ENCODE results near the gene ZMIZ1.

ZMIZ1 gene

DNA sequence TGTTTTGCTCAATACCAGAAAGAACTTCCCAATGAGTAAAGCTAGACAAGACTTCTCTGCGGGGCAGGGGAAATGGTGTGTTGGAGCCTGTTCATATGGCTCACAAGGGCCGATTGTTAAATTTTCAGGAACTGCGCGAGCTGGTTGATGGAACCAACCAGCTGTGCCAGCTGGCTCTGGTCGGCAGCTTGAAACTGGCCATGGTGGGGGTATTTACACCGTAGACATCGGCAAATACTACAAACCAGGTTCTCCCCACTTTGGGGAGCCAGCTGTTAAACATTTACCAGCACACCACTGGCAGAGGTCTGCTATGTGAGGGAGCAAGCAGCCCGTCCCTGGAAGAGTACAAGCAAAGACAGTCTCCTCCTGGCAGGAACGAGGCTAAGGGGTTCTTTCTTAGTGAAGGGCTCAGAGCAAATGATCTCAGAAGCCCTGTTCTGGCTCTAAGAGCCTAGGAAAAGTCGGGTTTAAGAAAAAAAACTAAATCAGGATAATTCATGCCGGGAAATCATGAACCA lies 8.8 kb upstream of the ZMIZ1 start (continued):
- TF ChIP-seq OVOL3 (tag by site-specific recombination; IDR thresholded peaks at IDR 0.05), result no peak

DNA sequence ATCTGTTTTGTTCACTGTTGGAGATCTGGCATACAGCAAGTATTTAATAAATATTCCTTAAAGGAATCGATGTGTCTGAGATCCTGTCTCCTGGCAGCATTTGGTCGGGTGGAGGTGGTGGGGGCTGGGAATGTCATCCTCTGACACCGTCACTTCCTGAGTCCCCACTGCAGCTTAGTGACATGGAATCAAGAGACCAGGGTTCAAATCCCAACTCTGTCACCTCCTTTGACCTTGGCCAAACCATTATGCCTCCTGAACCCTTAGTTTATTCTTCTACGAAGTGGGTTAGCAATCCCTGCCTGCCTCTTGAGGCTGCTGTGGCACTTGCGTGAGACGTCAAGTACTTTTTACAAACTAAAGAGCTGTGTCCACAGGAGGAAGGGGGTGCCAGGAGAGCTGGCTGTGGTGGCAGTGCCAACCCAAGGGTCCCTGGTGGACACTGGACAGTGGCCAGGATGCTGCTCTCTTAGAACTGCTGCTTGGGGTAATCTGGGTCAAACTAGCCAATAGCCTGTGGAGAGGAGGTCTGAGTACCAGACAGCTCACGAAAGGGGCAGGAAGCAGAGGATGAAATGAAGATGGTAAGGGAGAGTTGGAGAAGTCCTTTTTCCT lies 8.0 kb upstream of the ZMIZ1 start:
- TF ChIP-seq, protein P1, sequence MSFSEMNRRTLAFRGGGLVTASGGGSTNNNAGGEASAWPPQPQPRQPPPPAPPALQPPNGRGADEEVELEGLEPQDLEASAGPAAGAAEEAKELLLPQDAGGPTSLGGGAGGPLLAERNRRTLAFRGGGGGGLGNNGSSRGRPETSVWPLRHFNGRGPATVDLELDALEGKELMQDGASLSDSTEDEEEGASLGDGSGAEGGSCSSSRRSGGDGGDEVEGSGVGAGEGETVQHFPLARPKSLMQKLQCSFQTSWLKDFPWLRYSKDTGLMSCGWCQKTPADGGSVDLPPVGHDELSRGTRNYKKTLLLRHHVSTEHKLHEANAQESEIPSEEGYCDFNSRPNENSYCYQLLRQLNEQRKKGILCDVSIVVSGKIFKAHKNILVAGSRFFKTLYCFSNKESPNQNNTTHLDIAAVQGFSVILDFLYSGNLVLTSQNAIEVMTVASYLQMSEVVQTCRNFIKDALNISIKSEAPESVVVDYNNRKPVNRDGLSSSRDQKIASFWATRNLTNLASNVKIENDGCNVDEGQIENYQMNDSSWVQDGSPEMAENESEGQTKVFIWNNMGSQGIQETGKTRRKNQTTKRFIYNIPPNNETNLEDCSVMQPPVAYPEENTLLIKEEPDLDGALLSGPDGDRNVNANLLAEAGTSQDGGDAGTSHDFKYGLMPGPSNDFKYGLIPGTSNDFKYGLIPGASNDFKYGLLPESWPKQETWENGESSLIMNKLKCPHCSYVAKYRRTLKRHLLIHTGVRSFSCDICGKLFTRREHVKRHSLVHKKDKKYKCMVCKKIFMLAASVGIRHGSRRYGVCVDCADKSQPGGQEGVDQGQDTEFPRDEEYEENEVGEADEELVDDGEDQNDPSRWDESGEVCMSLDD (tag by site-specific recombination; IDR thresholded peaks at IDR 0.05), result no peak
- TF ChIP-seq SCRT1 (tag by site-specific recombination; IDR thresholded peaks at IDR 0.05; ENCODE audit: borderline replicate concordance) (no peak), ZNF10 (tag by site-specific recombination; IDR thresholded peaks at IDR 0.05) (no peak), ZNF394 (tag by site-specific recombination; IDR thresholded peaks at IDR 0.05; ENCODE audit: borderline replicate concordance) (no peak)
- TF ChIP-seq, protein P2, sequence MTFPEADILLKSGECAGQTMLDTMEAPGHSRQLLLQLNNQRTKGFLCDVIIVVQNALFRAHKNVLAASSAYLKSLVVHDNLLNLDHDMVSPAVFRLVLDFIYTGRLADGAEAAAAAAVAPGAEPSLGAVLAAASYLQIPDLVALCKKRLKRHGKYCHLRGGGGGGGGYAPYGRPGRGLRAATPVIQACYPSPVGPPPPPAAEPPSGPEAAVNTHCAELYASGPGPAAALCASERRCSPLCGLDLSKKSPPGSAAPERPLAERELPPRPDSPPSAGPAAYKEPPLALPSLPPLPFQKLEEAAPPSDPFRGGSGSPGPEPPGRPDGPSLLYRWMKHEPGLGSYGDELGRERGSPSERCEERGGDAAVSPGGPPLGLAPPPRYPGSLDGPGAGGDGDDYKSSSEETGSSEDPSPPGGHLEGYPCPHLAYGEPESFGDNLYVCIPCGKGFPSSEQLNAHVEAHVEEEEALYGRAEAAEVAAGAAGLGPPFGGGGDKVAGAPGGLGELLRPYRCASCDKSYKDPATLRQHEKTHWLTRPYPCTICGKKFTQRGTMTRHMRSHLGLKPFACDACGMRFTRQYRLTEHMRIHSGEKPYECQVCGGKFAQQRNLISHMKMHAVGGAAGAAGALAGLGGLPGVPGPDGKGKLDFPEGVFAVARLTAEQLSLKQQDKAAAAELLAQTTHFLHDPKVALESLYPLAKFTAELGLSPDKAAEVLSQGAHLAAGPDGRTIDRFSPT (tag by site-specific recombination; IDR thresholded peaks at IDR 0.05), result no peak
- ChIA-PET CTCF (no interaction called here), POLR2A (no interaction called here)
- H3K9me3 ChIP-seq (ENCODE audit: control insufficient read depth, insufficient read depth, low read depth, low read length), result no peaks in the 10 kb centered on the region
- no peaks in the 10 kb centered on the region for H3K36me3 ChIP-seq (ENCODE audit: control insufficient read depth in 2 of 2, insufficient read depth in 1 of 2, low read length in 2 of 2)
- no peak overlapping the region for H3K4me3 ChIP-seq (ENCODE audit: low read depth, low read length)
- no peak overlapping the region for H3K27ac ChIP-seq (ENCODE audit: extremely low read depth, low read depth, low read length)
- no peaks in the 10 kb centered on the region for H3K4me1 ChIP-seq (ENCODE audit: control insufficient read depth, insufficient read depth, low read length)

DNA sequence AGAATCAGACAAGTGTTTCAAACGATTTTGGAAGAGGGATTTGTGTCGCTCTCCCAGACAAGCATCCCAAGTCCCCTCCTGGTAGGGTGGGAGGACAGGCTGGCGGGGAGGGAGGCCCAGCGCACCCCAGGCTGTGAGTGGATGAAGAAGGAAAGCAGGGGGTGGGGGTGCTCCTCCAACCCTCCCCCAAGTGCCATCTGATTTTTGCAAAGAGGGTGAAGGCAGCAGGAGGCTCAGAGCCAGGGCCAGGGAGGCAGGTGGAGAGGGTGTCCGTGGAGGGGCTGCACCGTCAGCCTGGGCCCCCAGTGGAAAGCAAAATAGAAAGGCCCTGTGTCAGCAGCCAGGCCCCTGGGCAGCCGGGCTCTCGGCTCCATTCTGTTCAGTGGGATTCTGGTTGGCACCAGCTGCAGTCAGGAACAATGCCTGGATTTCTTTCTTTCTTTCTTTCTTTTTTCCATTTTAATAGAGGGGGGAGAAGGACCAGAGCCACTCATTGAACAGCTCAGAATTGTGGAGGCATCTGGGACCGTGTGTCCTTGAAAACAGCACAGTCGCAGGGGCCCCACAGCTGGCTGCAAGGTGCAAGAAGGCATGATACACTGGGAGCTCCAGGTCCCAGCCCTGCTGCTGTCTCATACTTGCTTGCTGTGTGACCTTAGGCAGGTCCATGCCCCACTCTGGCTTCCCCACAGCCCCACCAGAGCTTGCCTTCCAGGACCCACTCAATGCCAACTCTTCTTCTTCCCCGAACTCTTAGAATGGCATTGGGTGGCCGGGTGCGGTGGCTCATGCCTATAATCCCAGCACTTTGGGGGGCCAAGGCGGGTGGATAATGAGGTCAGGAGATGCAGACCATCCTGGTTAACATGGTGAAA lies 7.1 kb upstream of the ZMIZ1 start:
- POLR2A ChIA-PET, result no interaction called here
- Histone ChIP-seq H3K4me3 (ENCODE audit: low read depth, low read length) (no peak overlapping the region), H3K4me1 (ENCODE audit: control insufficient read depth, insufficient read depth, low read length) (no peaks in the 10 kb centered on the region), H3K36me3 (ENCODE audit: control insufficient read depth in 2 of 2, insufficient read depth in 1 of 2, low read length in 2 of 2) (no peaks in the 10 kb centered on the region), H3K27ac (ENCODE audit: extremely low read depth, low read depth, low read length) (no peak overlapping the region), H3K9me3 (ENCODE audit: control insufficient read depth, insufficient read depth, low read depth, low read length) (no peaks in the 10 kb centered on the region)
- CTCF ChIA-PET, result interaction anchor here (0.6 kb wide), 1 partner anchor 97 kb away, joined by 5 read pairs; no protein-coding TSS in a partner anchor
- TF ChIP-seq KLF7 (tag by site-specific recombination; IDR thresholded peaks at IDR 0.05; ENCODE audit: borderline replicate concordance) (no peak), BCL11A (tag by site-specific recombination; IDR thresholded peaks at IDR 0.05; ENCODE audit: low read depth) (no peak), ZFP41 (tag by site-specific recombination; IDR thresholded peaks at IDR 0.05; ENCODE audit: borderline replicate concordance) (no peak), ZNF350 (tag by site-specific recombination; IDR thresholded peaks at IDR 0.05) (no peak), ZNF777 (tag by site-specific recombination; IDR thresholded peaks at IDR 0.05; ENCODE audit: borderline replicate concordance) (no peak), ZNF404 (tag by site-specific recombination; IDR thresholded peaks at IDR 0.05) (no peak), ZIC2 (tag by site-specific recombination; IDR thresholded peaks at IDR 0.05) (no peak), ZNF530 (tag by site-specific recombination; IDR thresholded peaks at IDR 0.05; ENCODE audit: low read depth) (no peak), ZNF776 (tag by site-specific recombination; IDR thresholded peaks at IDR 0.05; ENCODE audit: borderline replicate concordance) (no peak), ZNF658 (tag by site-specific recombination; IDR thresholded peaks at IDR 0.05) (no peak), ZNF830 (tag by site-specific recombination; IDR thresholded peaks at IDR 0.05; ENCODE audit: low read depth) (no peak)

Measured in HEK293 (cell line).